SK-N-SH treated with all-trans-retinoic acid at 6 μM for 48 hours (cell line): ENCODE data around the gene BIRC2.
A peak's percentile ranks its signal among the peaks of the same experiment; 100 is the strongest.

Experiments
- ATAC-seq: fragments of 200-7000 bp; cut with Tn5 transposase; 3 replicates; pipeline ENCODE4 v1.9.1; 2020; ENCODE audit warnings: mild to moderate bottlenecking, moderate library complexity
- ARNTL ChIP-seq: fragments of 450-650 bp; formaldehyde crosslinking; IDR thresholded peaks from 2 replicates; pipeline ENCODE4 v1.5.0; 2020; ENCODE audit warnings: low read depth, mild to moderate bottlenecking, moderate library complexity, borderline replicate concordance
- BACH2 ChIP-seq: fragments of 250-450 bp; sonication (Bioruptor Pico); IDR thresholded peaks from 2 replicates; pipeline ENCODE4 v1.9.0; 2021; ENCODE audit warnings: mild to moderate bottlenecking, borderline replicate concordance
- CREB5 ChIP-seq: fragments of 250-450 bp; sonication (Bioruptor Pico); IDR thresholded peaks from 2 replicates; pipeline ENCODE4 v1.5.1; 2020; ENCODE audit warnings: low read depth, mild to moderate bottlenecking, moderate library complexity
- ESRRG ChIP-seq: fragments of 250-450 bp; sonication (Bioruptor Pico); IDR thresholded peaks from 2 replicates; pipeline ENCODE4 v1.6.1; 2021; ENCODE audit warnings: mild to moderate bottlenecking
- GLIS3 ChIP-seq: fragments of 250-450 bp; sonication (Bioruptor Pico); IDR thresholded peaks from 2 replicates; pipeline ENCODE4 v1.5.0; 2020; ENCODE audit warnings: mild to moderate bottlenecking, moderate library complexity
- ISL1 ChIP-seq: fragments of 250-450 bp; sonication (Bioruptor Pico); IDR thresholded peaks from 2 replicates; pipeline ENCODE4 v2.1.2; 2022; ENCODE audit warnings: mild to moderate bottlenecking, moderate library complexity
- OSR1 ChIP-seq: fragments of 250-450 bp; sonication (Bioruptor Pico); IDR thresholded peaks from 2 replicates; pipeline ENCODE4 v1.8.0; 2022; ENCODE audit warnings: moderate library complexity, mild to moderate bottlenecking, inconsistent platforms
- PPARA ChIP-seq: fragments of 250-450 bp; sonication (Bioruptor Pico); IDR thresholded peaks from 2 replicates; pipeline ENCODE4 v1.5.0; 2020; ENCODE audit warnings: mild to moderate bottlenecking, borderline replicate concordance
- RARB ChIP-seq: fragments of 250-450 bp; sonication (Bioruptor Pico); IDR thresholded peaks from 2 replicates; pipeline ENCODE4 v1.8.0; 2021; ENCODE audit warnings: mild to moderate bottlenecking, moderate library complexity
- TCF4 ChIP-seq: fragments of 250-450 bp; sonication (Bioruptor Pico); IDR thresholded peaks from 2 replicates; pipeline ENCODE4 v1.8.0; 2021; ENCODE audit warnings: mild to moderate bottlenecking, moderate library complexity, borderline replicate concordance
- TOX ChIP-seq: fragments of 250-450 bp; sonication (Bioruptor Pico); IDR thresholded peaks from 2 replicates; pipeline ENCODE4 v1.8.0; 2021; ENCODE audit warnings: mild to moderate bottlenecking, moderate library complexity, borderline replicate concordance
- TSHZ2 ChIP-seq: fragments of 250-450 bp; sonication (Bioruptor Pico); IDR thresholded peaks from 2 replicates; pipeline ENCODE4 v1.5.0; 2020; ENCODE audit warnings: mild to moderate bottlenecking, moderate library complexity
- ZC3H10 ChIP-seq: fragments of 250-450 bp; sonication (Bioruptor Pico); IDR thresholded peaks from 2 replicates; pipeline ENCODE4 v1.5.1; 2021; ENCODE audit warnings: mild to moderate bottlenecking, moderate library complexity
- ZFP3 ChIP-seq: fragments of 250-450 bp; sonication (Bioruptor Pico); IDR thresholded peaks from 2 replicates; pipeline ENCODE4 v1.5.0; 2020; ENCODE audit warnings: mild to moderate bottlenecking, moderate library complexity
- ZFP30 ChIP-seq: fragments of 450-650 bp; formaldehyde crosslinking; IDR thresholded peaks from 2 replicates; pipeline ENCODE4 v1.5.0; 2022; ENCODE audit warnings: mild to moderate bottlenecking, moderate library complexity
- ZNF565 ChIP-seq: fragments of 450-650 bp; formaldehyde crosslinking; conservative IDR thresholded peaks from 2 replicates; pipeline ENCODE4 v1.5.0; 2020; ENCODE audit warnings: low read depth, mild to moderate bottlenecking, moderate library complexity
- ZNF70 ChIP-seq: fragments of 450-650 bp; formaldehyde crosslinking; IDR thresholded peaks from 2 replicates; pipeline ENCODE4 v1.5.0; 2020; ENCODE audit warnings: mild to moderate bottlenecking, moderate library complexity
- ZNF8 ChIP-seq: fragments of 450-650 bp; formaldehyde crosslinking; IDR thresholded peaks from 2 replicates; pipeline ENCODE4 v1.5.0; 2020; ENCODE audit warnings: mild to moderate bottlenecking, moderate library complexity
- TF ChIP-seq, protein P1 (sequence below): fragments of 250-450 bp; sonication (Bioruptor Pico); IDR thresholded peaks from 2 replicates; pipeline ENCODE4 v1.8.0; 2020; ENCODE audit warnings: mild to moderate bottlenecking, moderate library complexity, borderline replicate concordance
- TF ChIP-seq, protein P2 (sequence below): fragments of 250-450 bp; sonication (Bioruptor Pico); IDR thresholded peaks from 2 replicates; pipeline ENCODE4 v1.8.0; 2021; ENCODE audit warnings: low read depth, mild to moderate bottlenecking, moderate library complexity, borderline replicate concordance

Gene BIRC2

DNA sequence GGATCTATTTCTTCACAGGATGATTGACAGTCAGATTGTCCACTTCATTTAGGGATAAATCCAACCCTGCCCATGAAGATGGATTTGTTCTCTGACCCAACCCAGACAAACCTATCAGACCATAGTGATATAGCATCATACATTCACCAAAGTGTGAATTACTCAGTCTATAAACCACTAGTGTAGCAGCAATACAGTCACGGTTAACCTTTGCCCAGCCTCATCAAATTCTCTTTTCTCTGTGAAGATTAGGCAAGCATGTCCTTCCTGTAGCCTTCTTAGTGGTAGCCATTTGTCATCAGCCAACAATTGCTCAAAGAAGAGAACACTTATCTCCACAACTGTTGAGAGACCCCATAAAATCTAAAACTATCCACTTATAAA lies 14.4 kb upstream of the BIRC2 start:
- no peak for TF ChIP-seq TCF4 (CRISPR knock-in tag)
- TF ChIP-seq TSHZ2 (CRISPR knock-in tag): no peak
- TF ChIP-seq, protein P1, sequence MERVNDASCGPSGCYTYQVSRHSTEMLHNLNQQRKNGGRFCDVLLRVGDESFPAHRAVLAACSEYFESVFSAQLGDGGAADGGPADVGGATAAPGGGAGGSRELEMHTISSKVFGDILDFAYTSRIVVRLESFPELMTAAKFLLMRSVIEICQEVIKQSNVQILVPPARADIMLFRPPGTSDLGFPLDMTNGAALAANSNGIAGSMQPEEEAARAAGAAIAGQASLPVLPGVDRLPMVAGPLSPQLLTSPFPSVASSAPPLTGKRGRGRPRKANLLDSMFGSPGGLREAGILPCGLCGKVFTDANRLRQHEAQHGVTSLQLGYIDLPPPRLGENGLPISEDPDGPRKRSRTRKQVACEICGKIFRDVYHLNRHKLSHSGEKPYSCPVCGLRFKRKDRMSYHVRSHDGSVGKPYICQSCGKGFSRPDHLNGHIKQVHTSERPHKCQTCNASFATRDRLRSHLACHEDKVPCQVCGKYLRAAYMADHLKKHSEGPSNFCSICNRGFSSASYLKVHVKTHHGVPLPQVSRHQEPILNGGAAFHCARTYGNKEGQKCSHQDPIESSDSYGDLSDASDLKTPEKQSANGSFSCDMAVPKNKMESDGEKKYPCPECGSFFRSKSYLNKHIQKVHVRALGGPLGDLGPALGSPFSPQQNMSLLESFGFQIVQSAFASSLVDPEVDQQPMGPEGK: no peak
- no peak for TF ChIP-seq OSR1
- TF ChIP-seq ZNF8 (CRISPR knock-in tag): no peak
- TF ChIP-seq, protein P2, sequence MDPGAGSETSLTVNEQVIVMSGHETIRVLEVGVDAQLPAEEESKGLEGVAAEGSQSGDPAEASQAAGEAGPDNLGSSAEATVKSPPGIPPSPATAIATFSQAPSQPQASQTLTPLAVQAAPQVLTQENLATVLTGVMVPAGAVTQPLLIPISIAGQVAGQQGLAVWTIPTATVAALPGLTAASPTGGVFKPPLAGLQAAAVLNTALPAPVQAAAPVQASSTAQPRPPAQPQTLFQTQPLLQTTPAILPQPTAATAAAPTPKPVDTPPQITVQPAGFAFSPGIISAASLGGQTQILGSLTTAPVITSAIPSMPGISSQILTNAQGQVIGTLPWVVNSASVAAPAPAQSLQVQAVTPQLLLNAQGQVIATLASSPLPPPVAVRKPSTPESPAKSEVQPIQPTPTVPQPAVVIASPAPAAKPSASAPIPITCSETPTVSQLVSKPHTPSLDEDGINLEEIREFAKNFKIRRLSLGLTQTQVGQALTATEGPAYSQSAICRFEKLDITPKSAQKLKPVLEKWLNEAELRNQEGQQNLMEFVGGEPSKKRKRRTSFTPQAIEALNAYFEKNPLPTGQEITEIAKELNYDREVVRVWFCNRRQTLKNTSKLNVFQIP: no peak
- no peak for TF ChIP-seq ARNTL (CRISPR knock-in tag)
- no peak for TF ChIP-seq ZFP3 (CRISPR knock-in tag)
- no peak for TF ChIP-seq CREB5 (CRISPR knock-in tag)
- no peak for TF ChIP-seq GLIS3 (CRISPR knock-in tag)
- TF ChIP-seq ZNF565 (CRISPR knock-in tag): no peak
- no peak for ATAC-seq

DNA sequence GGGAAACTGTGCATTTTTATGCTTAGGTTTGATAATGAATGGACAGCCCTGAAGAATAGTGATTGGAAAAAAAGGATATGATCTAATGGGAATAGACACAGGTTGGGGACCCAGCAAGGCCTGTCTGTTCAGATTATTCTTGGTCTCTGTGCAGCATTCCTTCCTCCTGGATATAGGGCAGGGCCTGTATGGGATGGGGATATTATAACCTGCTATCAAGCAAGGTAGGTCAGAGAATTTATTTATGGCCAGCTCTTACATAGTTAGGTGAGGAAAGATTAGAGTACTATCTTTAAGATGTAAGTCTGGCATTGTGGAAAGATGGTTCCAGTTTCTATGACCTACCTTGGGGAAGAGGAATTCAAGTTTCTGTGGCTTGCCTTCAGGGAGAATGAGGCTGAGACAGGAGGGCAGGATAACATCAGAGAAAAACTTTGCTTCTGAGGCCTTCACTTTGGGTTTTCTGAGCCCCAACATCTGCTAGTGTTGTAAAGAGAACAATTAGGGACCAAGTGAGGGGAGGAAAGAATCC lies 8.5 kb upstream of the BIRC2 start:
- no peak for TF ChIP-seq ZFP3 (CRISPR knock-in tag)
- no peak for TF ChIP-seq TOX (CRISPR knock-in tag)
- TF ChIP-seq TCF4 (CRISPR knock-in tag): no peak
- TF ChIP-seq ESRRG: no peak
- TF ChIP-seq ISL1 (CRISPR knock-in tag): no peak
- TF ChIP-seq ZFP30 (CRISPR knock-in tag): no peak
- no peak for TF ChIP-seq BACH2 (CRISPR knock-in tag)
- TF ChIP-seq, protein P2: no peak
- no peak for TF ChIP-seq ZNF70 (CRISPR knock-in tag)
- no peak for TF ChIP-seq CREB5 (CRISPR knock-in tag)
- TF ChIP-seq ARNTL (CRISPR knock-in tag): no peak
- no peak for TF ChIP-seq PPARA
- TF ChIP-seq ZNF8 (CRISPR knock-in tag): no peak
- TF ChIP-seq RARB: no peak
- TF ChIP-seq ZC3H10 (CRISPR knock-in tag): no peak
- TF ChIP-seq, all 23 proteins: peak for 0
- ATAC-seq: no peak

- ATAC-seq: peak; percentile 10; the same call in 2 of the 3 replicates
Observed at GRCh38 chr11:102341311-102341710, 5.7 kb upstream of the BIRC2 start.
